ENCODE results near the gene JCHAIN. TPM values are rescaled to one million over a fixed set of nuclear protein-coding genes. Genes with fewer than 3 reads are reported as not detected.
"Not testable (repeated sequence)": the region's sequence is repeated elsewhere in the genome, so short reads cannot be mapped to it uniquely, and the experiment has no call there.

JCHAIN gene
- total RNA-seq, 4 donors from 2014 or later, result 1.7 to 5.9 (median 2.4) TPM

DNA sequence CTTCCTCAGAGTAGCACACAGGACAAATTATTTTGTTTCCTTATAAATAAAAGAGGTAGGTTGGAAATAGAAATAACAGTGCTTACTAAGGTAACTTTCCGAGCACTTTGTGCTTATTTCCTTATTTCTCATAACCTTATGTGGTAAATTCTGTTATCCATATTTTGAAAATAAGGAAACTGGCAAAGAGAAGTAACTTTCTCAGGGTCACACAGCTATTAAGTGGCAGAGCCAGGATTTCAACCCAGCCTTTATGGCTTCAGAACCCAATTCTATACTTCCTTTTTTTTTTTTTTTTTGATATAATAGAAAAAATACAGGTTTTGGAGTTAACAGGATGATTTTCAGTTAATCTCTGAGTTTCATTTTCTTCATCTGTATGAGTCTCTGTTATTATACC lies 25.4 kb upstream of the JCHAIN start:
- no peak for TF ChIP-seq POLR2A (IDR thresholded peaks at IDR 0.05)
- TF ChIP-seq, protein P1, sequence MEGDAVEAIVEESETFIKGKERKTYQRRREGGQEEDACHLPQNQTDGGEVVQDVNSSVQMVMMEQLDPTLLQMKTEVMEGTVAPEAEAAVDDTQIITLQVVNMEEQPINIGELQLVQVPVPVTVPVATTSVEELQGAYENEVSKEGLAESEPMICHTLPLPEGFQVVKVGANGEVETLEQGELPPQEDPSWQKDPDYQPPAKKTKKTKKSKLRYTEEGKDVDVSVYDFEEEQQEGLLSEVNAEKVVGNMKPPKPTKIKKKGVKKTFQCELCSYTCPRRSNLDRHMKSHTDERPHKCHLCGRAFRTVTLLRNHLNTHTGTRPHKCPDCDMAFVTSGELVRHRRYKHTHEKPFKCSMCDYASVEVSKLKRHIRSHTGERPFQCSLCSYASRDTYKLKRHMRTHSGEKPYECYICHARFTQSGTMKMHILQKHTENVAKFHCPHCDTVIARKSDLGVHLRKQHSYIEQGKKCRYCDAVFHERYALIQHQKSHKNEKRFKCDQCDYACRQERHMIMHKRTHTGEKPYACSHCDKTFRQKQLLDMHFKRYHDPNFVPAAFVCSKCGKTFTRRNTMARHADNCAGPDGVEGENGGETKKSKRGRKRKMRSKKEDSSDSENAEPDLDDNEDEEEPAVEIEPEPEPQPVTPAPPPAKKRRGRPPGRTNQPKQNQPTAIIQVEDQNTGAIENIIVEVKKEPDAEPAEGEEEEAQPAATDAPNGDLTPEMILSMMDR (IDR thresholded peaks at IDR 0.05), result no peak
- H3K4me3 ChIP-seq (ENCODE audit: low read depth, poor library complexity, severe bottlenecking), result no peak overlapping the region
- intact Hi-C loops (cut with DNase I; ENCODE audit: low total_unique reads), result no loop called here
- DNase-seq (ENCODE audit: low spot score in 2 of 2), result no peak
- 83 to 88% methylated on average over 1 of the region's 1 CpG for WGBS, 2 donors

DNA sequence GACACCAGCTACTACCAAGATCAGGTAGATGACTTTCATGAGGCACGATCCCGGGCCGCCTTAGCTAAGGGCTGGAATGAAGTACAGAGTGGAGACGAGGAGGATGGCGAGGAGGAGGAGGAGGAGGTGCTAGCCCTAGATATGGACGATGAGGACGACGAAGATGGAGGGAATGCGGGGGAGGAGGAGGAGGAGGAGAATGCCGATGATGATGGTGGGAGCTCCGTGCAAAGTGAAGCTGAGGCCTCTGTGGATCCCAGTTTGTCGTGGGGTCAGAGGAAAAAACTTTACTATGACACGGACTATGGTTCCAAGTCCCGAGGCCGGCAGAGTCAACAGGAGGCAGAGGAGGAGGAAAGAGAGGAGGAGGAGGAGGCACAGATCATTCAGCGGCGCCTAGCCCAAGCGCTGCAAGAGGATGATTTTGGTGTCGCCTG lies 22.5 kb upstream of the JCHAIN start:
- intact Hi-C loops (cut with DNase I; ENCODE audit: low total_unique reads), result no loop called here
- peak in 1 of 2 donors; percentile 65 for DNase-seq (ENCODE audit: low spot score in 2 of 2)

DNA sequence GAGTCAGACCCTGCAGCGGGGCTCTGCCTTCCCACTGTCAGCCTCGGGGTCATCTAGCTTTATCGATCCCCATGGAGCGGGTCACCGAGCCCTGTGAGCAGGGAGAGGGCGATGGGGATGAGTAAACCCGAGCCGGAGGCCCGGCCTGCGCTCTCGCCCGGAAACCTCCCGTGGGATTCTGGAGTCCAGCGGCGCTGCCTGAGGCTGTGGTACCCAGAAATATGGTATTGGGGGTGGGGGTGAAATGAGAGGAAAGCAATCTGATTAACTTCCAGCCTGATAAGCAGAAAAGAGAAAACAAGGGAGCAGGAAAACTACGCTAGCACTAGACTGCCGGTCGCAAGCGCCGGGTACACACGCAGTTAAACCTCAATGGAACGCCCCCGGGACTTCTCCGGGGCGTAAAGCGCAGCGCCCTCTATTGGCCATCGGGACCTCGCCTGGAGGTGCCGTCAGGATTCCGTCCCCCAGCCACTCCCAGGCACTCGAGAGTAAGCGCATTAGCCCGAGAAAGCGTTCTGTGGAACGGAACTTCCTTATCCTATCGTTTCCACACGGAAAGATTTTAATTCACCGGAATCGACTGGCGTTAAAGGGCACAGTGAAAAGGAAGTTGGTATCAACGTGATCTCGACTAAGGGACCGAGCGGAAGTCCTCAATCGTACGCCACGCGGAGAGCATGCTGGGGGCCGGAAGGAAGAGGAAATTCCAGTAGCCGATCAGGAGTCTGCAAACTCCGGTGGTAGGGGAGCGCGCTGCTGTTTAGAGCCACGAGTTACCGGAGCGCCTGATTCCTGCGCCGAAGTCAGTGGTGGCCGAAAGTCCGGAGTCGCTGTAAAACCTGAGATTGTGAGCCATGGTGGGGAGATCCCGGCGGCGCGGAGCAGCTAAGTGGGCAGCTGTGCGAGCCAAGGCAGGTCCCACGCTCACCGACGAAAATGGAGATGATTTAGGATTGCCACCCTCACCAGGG lies 21.8 kb upstream of the JCHAIN start, which contains the start of gene UTP3:
TSS of gene UTP3 (plus strand) at position 712 of the 974 bp plus-strand sequence. CDS start at position 858, 146 bp downstream.
- intact Hi-C loops (cut with DNase I; ENCODE audit: low total_unique reads), result no loop called here
- no peak for TF ChIP-seq POLR2A (IDR thresholded peaks at IDR 0.05)
- TF ChIP-seq, protein P1 (IDR thresholded peaks at IDR 0.05), result peak in 1 of 3 donors; percentile 96
- WGBS, 2 donors, result 0% methylated on average over 66 to 70 of the region's 70 CpGs

More for the DNA sequence above, 22.5 kb upstream of the JCHAIN start:
- peak overlapping the region; percentile 89 for H3K4me3 ChIP-seq (ENCODE audit: low read depth, poor library complexity, severe bottlenecking)
- TF ChIP-seq, protein P1 (IDR thresholded peaks at IDR 0.05), result no peak
- TF ChIP-seq POLR2A (IDR thresholded peaks at IDR 0.05), result no peak
- WGBS, 2 donors, result 1 to 3% methylated on average over 19 of the region's 19 CpGs

DNA sequence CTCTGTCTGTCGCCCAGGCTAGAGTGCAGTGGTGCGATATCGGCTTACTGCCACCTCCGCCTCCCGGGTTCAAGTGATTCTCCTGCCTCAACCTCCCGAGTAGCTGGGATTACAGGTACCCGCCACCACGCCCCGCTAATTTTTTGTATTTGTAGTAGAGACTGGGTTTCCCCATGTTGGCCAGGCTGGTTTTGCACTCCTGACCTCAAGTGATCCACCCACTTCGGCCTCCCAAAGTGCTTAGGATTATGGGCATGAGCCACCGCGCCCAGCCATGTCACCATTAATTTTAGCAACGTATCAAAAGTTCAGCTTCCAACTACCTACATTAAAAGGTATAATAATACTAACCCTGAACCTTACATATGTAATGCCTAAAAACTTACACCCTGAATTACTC lies 21.1 kb upstream of the JCHAIN start:
- no peak for TF ChIP-seq POLR2A (IDR thresholded peaks at IDR 0.05)
- TF ChIP-seq, protein P1 (IDR thresholded peaks at IDR 0.05), result no peak
- WGBS, 2 donors, result 66 to 70% methylated on average over 13 of the region's 13 CpGs
- intact Hi-C loops (cut with DNase I; ENCODE audit: low total_unique reads), result no loop called here
- no peak for DNase-seq (ENCODE audit: low spot score in 2 of 2)
- H3K4me3 ChIP-seq (ENCODE audit: low read depth, poor library complexity, severe bottlenecking), result peak overlapping the region; percentile 36

More for the DNA sequence above, 21.8 kb upstream of the JCHAIN start, which contains the start of gene UTP3:
- peak; percentile 93 to 99 for DNase-seq (ENCODE audit: low spot score in 2 of 2)
- H3K4me3 ChIP-seq (ENCODE audit: low read depth, poor library complexity, severe bottlenecking), result peak within 1 kb of the TSS; percentile 89

DNA sequence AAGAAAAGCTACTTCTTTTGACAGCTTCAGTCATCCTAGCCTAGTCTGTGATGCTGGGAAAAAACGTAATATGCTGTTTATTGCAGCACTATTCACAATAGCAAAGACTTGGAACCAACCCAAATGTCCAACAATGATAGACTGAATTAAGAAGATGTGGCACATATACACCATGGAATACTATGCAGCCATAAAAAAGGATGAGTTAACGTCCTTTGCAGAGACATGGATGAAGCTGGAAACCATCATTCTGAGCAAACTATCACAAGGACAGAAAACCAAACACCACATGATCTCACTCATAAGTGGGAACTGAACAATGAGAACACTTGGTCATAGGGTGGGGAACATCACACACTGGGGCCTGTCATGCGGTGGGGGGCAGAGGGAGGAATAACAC lies 15.8 kb upstream of the JCHAIN start:
- intact Hi-C loops (cut with DNase I; ENCODE audit: low total_unique reads); DNase-seq (ENCODE audit: low spot score in 2 of 2); H3K4me3 ChIP-seq (ENCODE audit: low read depth, poor library complexity, severe bottlenecking): not testable (repeated sequence)
- 80 to 84% methylated on average over 3 of the region's 3 CpGs for WGBS, 2 donors

DNA sequence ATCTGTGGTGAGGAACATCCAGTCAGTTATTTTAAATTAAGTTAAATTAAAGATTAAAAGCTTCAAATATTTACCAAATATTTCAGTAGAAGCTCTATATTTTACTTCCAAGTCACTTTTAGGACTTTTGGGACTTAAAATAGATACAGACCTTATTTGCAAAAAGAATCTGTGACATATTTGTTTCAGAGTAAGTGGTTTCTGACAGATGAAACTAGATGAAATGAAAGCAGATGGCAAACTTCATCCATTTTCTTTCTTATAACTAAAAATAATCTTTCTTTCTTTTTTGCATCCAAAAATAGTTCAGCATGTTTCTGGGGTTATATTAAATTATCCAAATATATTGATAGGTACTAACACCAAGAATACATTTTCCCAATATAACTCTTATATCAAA lies 15.4 kb upstream of the JCHAIN start:
- intact Hi-C loops (cut with DNase I; ENCODE audit: low total_unique reads), result no loop called here
- no peak for DNase-seq (ENCODE audit: low spot score in 2 of 2)
- H3K4me3 ChIP-seq (ENCODE audit: low read depth, poor library complexity, severe bottlenecking), result no peak overlapping the region
- TF ChIP-seq, protein P1 (IDR thresholded peaks at IDR 0.05), result no peak
- TF ChIP-seq POLR2A (IDR thresholded peaks at IDR 0.05), result no peak

Data from lower leg skin (tissue), 4 donors.